ENCODE measurements around the gene CHPT1. TPM values are rescaled to one million over a fixed set of nuclear protein-coding genes. Genes with fewer than 3 reads are reported as not detected.

Gene CHPT1
- total and polyA plus RNA-seq, 2 of the 13 experiments (the other 11 are each of a cell fraction or from before 2014, with no cell fraction given) = 117 to 178 TPM

- TF ChIP-seq GATA4 (IDR thresholded peaks at IDR 0.05; ENCODE audit: borderline replicate concordance, low read depth) = no peak
- no peak for TF ChIP-seq RFXANK (CRISPR knock-in tag; IDR thresholded peaks at IDR 0.05)
- TF ChIP-seq MED13 (CRISPR knock-in tag; IDR thresholded peaks at IDR 0.05) = peak; percentile 49
- TF ChIP-seq KDM4B (CRISPR knock-in tag; IDR thresholded peaks at IDR 0.05) = no peak
- no peak; the same call in 1 of the 2 replicates for TF ChIP-seq CSRNP2 (CRISPR knock-in tag; conservative IDR thresholded peaks at IDR 0.05; ENCODE audit: low read depth)
- 0 out of 2 replicates have a peak, but pooled peaks have one; percentile 13 for TF ChIP-seq TRIM24 (CRISPR knock-in tag; IDR thresholded peaks at IDR 0.05)
- no peak for TF ChIP-seq CENPX (CRISPR knock-in tag; IDR thresholded peaks at IDR 0.05)
- TF ChIP-seq ZNF280B (CRISPR knock-in tag; IDR thresholded peaks at IDR 0.05; ENCODE audit: borderline replicate concordance) = no peak
- TF ChIP-seq ZNF430 (CRISPR knock-in tag; IDR thresholded peaks at IDR 0.05) = peak; percentile 58; the same call in 1 of the 2 replicates
- TF ChIP-seq PAX8 (CRISPR knock-in tag; IDR thresholded peaks at IDR 0.05; ENCODE audit: borderline replicate concordance) = no peak
- no peak for TF ChIP-seq ZNF773 (CRISPR knock-in tag; IDR thresholded peaks at IDR 0.05; ENCODE audit: borderline replicate concordance)
- 0 out of 2 replicates have a peak, but pooled peaks have one; percentile 25 for TF ChIP-seq ZFP90 (CRISPR knock-in tag; IDR thresholded peaks at IDR 0.05; ENCODE audit: borderline replicate concordance)
- no peak for TF ChIP-seq ZNF83 (CRISPR knock-in tag; IDR thresholded peaks at IDR 0.05; ENCODE audit: borderline replicate concordance)
- no peak for TF ChIP-seq GABPA (IDR thresholded peaks at IDR 0.05; ENCODE audit: low read depth, low read length)
- TF ChIP-seq GABPA (CRISPR knock-in tag; IDR thresholded peaks at IDR 0.05; ENCODE audit: low read depth) = no peak
- peak; percentile 57; the same call in 1 of the 2 replicates for TF ChIP-seq TAF1 (CRISPR knock-in tag; IDR thresholded peaks at IDR 0.05)
- no peak for TF ChIP-seq DMTF1 (CRISPR knock-in tag; IDR thresholded peaks at IDR 0.05)
- no peak for TF ChIP-seq ZNF432 (CRISPR knock-in tag; IDR thresholded peaks at IDR 0.05; ENCODE audit: borderline replicate concordance)
- no peak for TF ChIP-seq ZFP1 (CRISPR knock-in tag; IDR thresholded peaks at IDR 0.05)
- TF ChIP-seq ZNF616 (CRISPR knock-in tag; IDR thresholded peaks at IDR 0.05; ENCODE audit: low read depth) = no peak
- no peak for TF ChIP-seq MTA1 (CRISPR knock-in tag; IDR thresholded peaks at IDR 0.05; ENCODE audit: borderline replicate concordance)
- TF ChIP-seq TBP (CRISPR knock-in tag; IDR thresholded peaks at IDR 0.05) = no peak
Measured at GRCh38 chr12:101697197-101697929, at the start of gene CHPT1 (continued).
